H9 (cell line): ENCODE measurements around the gene B4GALNT2. TPM values are rescaled to one million over a fixed set of nuclear protein-coding genes. Genes with fewer than 3 reads are reported as not detected.

ENCODE experiments used
- DNase-seq: peaks from one replicate; pipeline ENCODE4 v3.0.0-alpha.2; 2017
- H2AFZ ChIP-seq: one replicate; pipeline ENCODE4 v1.6.1; 2013; ENCODE audit warnings: mild to moderate bottlenecking, low read length, control low read depth, moderate library complexity
- H2AK5ac ChIP-seq: 2 replicates; pipeline ENCODE4 v1.6.1; 2013; ENCODE audit warnings: low read length, control low read depth, mixed read lengths; ENCODE audit not compliant: insufficient read length
- H2BK120ac ChIP-seq: one replicate; pipeline ENCODE4 v1.6.1; 2013; ENCODE audit warnings: low read depth, mild to moderate bottlenecking, low read length, control low read depth, inconsistent platforms; ENCODE audit not compliant: poor library complexity, severe bottlenecking
- H2BK12ac ChIP-seq: 2 replicates; pipeline ENCODE4 v1.6.1; 2013; ENCODE audit warnings: low read length, control low read depth, mixed read lengths, low read depth; ENCODE audit not compliant: insufficient read length
- H2BK15ac ChIP-seq: 2 replicates; pipeline ENCODE4 v1.6.1; 2013; ENCODE audit warnings: low read depth, low read length, control low read depth
- H2BK20ac ChIP-seq: one replicate; pipeline ENCODE4 v1.6.1; 2013; ENCODE audit warnings: low read depth, mild to moderate bottlenecking, low read length, control low read depth, inconsistent platforms; ENCODE audit not compliant: poor library complexity, severe bottlenecking
- H2BK5ac ChIP-seq: 2 replicates; pipeline ENCODE4 v1.6.1; 2013; ENCODE audit warnings: low read length, control low read depth, mixed read lengths; ENCODE audit not compliant: insufficient read length
- H3K14ac ChIP-seq: 2 replicates; pipeline ENCODE4 v1.6.1; 2013; ENCODE audit warnings: low read length, control low read depth; ENCODE audit not compliant: insufficient read depth
- H3K18ac ChIP-seq: 2 replicates; pipeline ENCODE4 v1.6.1; 2013; ENCODE audit warnings: low read depth, mild to moderate bottlenecking, mixed read lengths, low read length, control low read depth; ENCODE audit not compliant: insufficient read length
- H3K23ac ChIP-seq: 2 replicates; pipeline ENCODE4 v1.6.1; 2013; ENCODE audit warnings: low read length, control low read depth, mixed read lengths, low read depth; ENCODE audit not compliant: insufficient read length
- H3K23me2 ChIP-seq: 2 replicates; pipeline ENCODE4 v1.6.1; 2013; ENCODE audit warnings: low read depth, mild to moderate bottlenecking, mixed read lengths, low read length, control low read depth; ENCODE audit not compliant: insufficient read length, poor library complexity, severe bottlenecking
- H3K27ac ChIP-seq: 2 replicates; pipeline ENCODE4 v1.5.1; 2013; ENCODE audit warnings: low read length, control low read depth, mixed read lengths, low read depth; ENCODE audit not compliant: insufficient read length
- H3K27me3 ChIP-seq: 2 replicates; pipeline ENCODE4 v1.6.1; 2013; ENCODE audit warnings: low read length, control low read depth, inconsistent platforms; ENCODE audit not compliant: insufficient read depth
- H3K4ac ChIP-seq: 2 replicates; pipeline ENCODE4 v1.6.1; 2013; ENCODE audit warnings: low read depth, mild to moderate bottlenecking, control low read depth, inconsistent platforms, low read length, moderate library complexity
- H3K4me1 ChIP-seq: 2 replicates; pipeline ENCODE4 v1.6.1; 2013; ENCODE audit warnings: low read length, control low read depth, inconsistent platforms; ENCODE audit not compliant: insufficient read depth
- H3K4me2 ChIP-seq: 2 replicates; pipeline ENCODE4 v1.6.1; 2013; ENCODE audit warnings: low read length, control low read depth, mixed read lengths; ENCODE audit not compliant: insufficient read length, insufficient read depth
- H3K56ac ChIP-seq: 2 replicates; pipeline ENCODE4 v1.6.1; 2013; ENCODE audit warnings: low read depth, mild to moderate bottlenecking, mixed read lengths, low read length, control low read depth; ENCODE audit not compliant: insufficient read length
- H3K79me1 ChIP-seq: 2 replicates; pipeline ENCODE4 v1.6.1; 2013; ENCODE audit warnings: low read depth, mild to moderate bottlenecking, moderate library complexity, low read length, control low read depth, inconsistent platforms; ENCODE audit not compliant: insufficient read depth, poor library complexity, severe bottlenecking
- H3K79me2 ChIP-seq: 2 replicates; pipeline ENCODE4 v1.6.1; 2013; ENCODE audit warnings: low read length, control low read depth, inconsistent platforms; ENCODE audit not compliant: insufficient read depth
- H3K9ac ChIP-seq: 2 replicates; pipeline ENCODE4 v1.6.1; 2013; ENCODE audit warnings: low read length, control low read depth, mixed read lengths; ENCODE audit not compliant: insufficient read length; ENCODE audit errors: extremely low read depth
- H3K9me3 ChIP-seq: one replicate; pipeline ENCODE4 v1.6.1; 2013; ENCODE audit warnings: low read depth, low read length, inconsistent platforms; ENCODE audit not compliant: control insufficient read depth
- H3T11ph ChIP-seq: one replicate; pipeline ENCODE4 v1.6.1; 2013; ENCODE audit warnings: mild to moderate bottlenecking, low read length, control low read depth, inconsistent platforms
- H4K20me1 ChIP-seq: one replicate; pipeline ENCODE4 v1.6.1; 2013; ENCODE audit not compliant: control insufficient read depth, insufficient read length, insufficient read depth
- H4K5ac ChIP-seq: 2 replicates; pipeline ENCODE4 v1.6.1; 2013; ENCODE audit warnings: low read depth, mild to moderate bottlenecking, mixed read lengths, low read length, control low read depth; ENCODE audit not compliant: insufficient read length
- H4K8ac ChIP-seq: replicated peaks from 2 replicates; pipeline ENCODE4 v1.6.1; 2013; ENCODE audit warnings: low read length, control low read depth, mixed read lengths, low read depth; ENCODE audit not compliant: insufficient read length
- H4K91ac ChIP-seq: 2 replicates; pipeline ENCODE4 v1.6.1; 2013; ENCODE audit warnings: low read depth, mild to moderate bottlenecking, moderate library complexity, mixed read lengths, low read length, control low read depth; ENCODE audit not compliant: insufficient read length
- H3K27ac Mint-ChIP-seq, 3 experiments: 2 replicates in 2 of 3; 3 replicates in 1 of 3; pipeline ENCODE4 v1.8.0; 2020 to 2021; ENCODE audit warnings: mixed read lengths in 3 of 3, mild to moderate bottlenecking in 1 of 3, moderate library complexity in 1 of 3
- H3K27me3 Mint-ChIP-seq: 2 replicates; pipeline ENCODE4 v1.8.0; 2021; ENCODE audit warnings: low read depth, mild to moderate bottlenecking, moderate library complexity, mixed read lengths
- H3K36me3 Mint-ChIP-seq, 3 experiments: 2 replicates in 2 of 3; 3 replicates in 1 of 3; pipeline ENCODE4 v1.8.0; 2020 to 2021; ENCODE audit warnings: low read depth in 3 of 3, mixed read lengths in 3 of 3; ENCODE audit not compliant: insufficient read depth in 1 of 3
- H3K4me1 Mint-ChIP-seq, 2 experiments: 2 replicates each; pipeline ENCODE4 v1.8.0; 2020; ENCODE audit warnings: mixed read lengths in 2 of 2
- H3K4me3 Mint-ChIP-seq, 2 experiments: 2 replicates in 1 of 2; 3 replicates in 1 of 2; pipeline ENCODE4 v1.8.0; 2020 to 2021; ENCODE audit warnings: mild to moderate bottlenecking in 2 of 2, mixed read lengths in 2 of 2, moderate library complexity in 1 of 2
- H3K9me3 Mint-ChIP-seq, 2 experiments: 2 replicates in 1 of 2; 3 replicates in 1 of 2; pipeline ENCODE4 v1.8.0; 2020; ENCODE audit warnings: mild to moderate bottlenecking in 2 of 2, mixed read lengths in 2 of 2, moderate library complexity in 1 of 2
- WGBS: extraction: QIAGEN DNeasy Blood & Tissue Kit; methylation state at CpG from one replicate; pipeline ENCODE4 v1.1.7; 2013; ENCODE audit warnings: missing lambda C conversion rate, low lambda C conversion rate, mixed read lengths; ENCODE audit not compliant: insufficient read length; ENCODE audit errors: extremely low coverage; 5-methylcytosine and 5-hydroxymethylcytosine counted together
- total RNA-seq: library from RNA; stranded (reverse); gene quantifications from 2 replicates; pipeline ENCODE4 v1.2.1, GENCODE V29; 2021
- TF ChIP-seq, protein P1 (sequence below): fragments of 200-600 bp; sonication (generic); conservative IDR thresholded peaks from 3 replicates; pipeline ENCODE4 v1.8.0; 2021; ENCODE audit warnings: antibody characterized with exemption, mild to moderate bottlenecking

Gene B4GALNT2
- total RNA-seq, 1 experiment from 2014 or later: not detected

GRCh38 chr17:49108318-49108717 lies 24.3 kb upstream of the B4GALNT2 start:
- peaks cover 32 to 34% of the 10 kb centered on the region in 2 experiments for H3K4me1 Mint-ChIP-seq
- Histone ChIP-seq H3K27ac (no peak overlapping the region), H4K8ac (no peak overlapping the region), H3K79me1 (no peaks in the 10 kb centered on the region), H3K4me2 (no peak overlapping the region), H4K5ac (no peak overlapping the region), H3T11ph (no peak overlapping the region), H3K9me3 (no peaks in the 10 kb centered on the region), H2AK5ac (no peak overlapping the region), H3K56ac (no peak overlapping the region), H3K9ac (no peak overlapping the region), H3K4ac (no peak overlapping the region), H2AFZ (no peak overlapping the region), H2BK5ac (no peak overlapping the region), H3K23me2 (no peaks in the 10 kb centered on the region), H2BK120ac (no peak overlapping the region), H4K91ac (no peak overlapping the region), H3K23ac (no peak overlapping the region), H3K18ac (no peak overlapping the region), H3K4me1 (peaks cover 8% of the 10 kb centered on the region; the same call in 1 of the 2 replicates), H4K20me1 (no peaks in the 10 kb centered on the region), H2BK15ac (no peak overlapping the region), H2BK20ac (no peak overlapping the region), H3K27me3 (no peaks in the 10 kb centered on the region), H3K14ac (no peak overlapping the region), H3K79me2 (no peaks in the 10 kb centered on the region), H2BK12ac (no peak overlapping the region)
- peaks cover 2% of the 10 kb centered on the region; the same call in 1 of the 2 replicates for H3K27me3 Mint-ChIP-seq
- TF ChIP-seq, protein P1, sequence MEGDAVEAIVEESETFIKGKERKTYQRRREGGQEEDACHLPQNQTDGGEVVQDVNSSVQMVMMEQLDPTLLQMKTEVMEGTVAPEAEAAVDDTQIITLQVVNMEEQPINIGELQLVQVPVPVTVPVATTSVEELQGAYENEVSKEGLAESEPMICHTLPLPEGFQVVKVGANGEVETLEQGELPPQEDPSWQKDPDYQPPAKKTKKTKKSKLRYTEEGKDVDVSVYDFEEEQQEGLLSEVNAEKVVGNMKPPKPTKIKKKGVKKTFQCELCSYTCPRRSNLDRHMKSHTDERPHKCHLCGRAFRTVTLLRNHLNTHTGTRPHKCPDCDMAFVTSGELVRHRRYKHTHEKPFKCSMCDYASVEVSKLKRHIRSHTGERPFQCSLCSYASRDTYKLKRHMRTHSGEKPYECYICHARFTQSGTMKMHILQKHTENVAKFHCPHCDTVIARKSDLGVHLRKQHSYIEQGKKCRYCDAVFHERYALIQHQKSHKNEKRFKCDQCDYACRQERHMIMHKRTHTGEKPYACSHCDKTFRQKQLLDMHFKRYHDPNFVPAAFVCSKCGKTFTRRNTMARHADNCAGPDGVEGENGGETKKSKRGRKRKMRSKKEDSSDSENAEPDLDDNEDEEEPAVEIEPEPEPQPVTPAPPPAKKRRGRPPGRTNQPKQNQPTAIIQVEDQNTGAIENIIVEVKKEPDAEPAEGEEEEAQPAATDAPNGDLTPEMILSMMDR: no peak
- H3K4me3 Mint-ChIP-seq: peak overlapping the region; percentile 1 to 25; a peak in 3 of 5 replicates
- DNase-seq: no peak
- no CpG with 5 or more reads among the region's 3 CpGs for WGBS
- H3K27ac Mint-ChIP-seq: peak overlapping the region; percentile 76 to 94 (median 85); a peak in 5 of 7 replicates
- H3K36me3 Mint-ChIP-seq: no peaks in the 10 kb centered on the region; a peak in 1 of 7 replicates
- no peaks in the 10 kb centered on the region; a peak in 1 of 5 replicates for H3K9me3 Mint-ChIP-seq
